SK-N-SH treated with all-trans-retinoic acid at 6 μM for 48 hours (cell line): ENCODE results near the gene PRKCZ.

Experiments used
- BACH2 ChIP-seq: fragments of 250-450 bp; sonication (Bioruptor Pico); IDR thresholded peaks from 2 replicates; pipeline ENCODE4 v1.9.0; 2021; ENCODE audit warnings: mild to moderate bottlenecking, borderline replicate concordance
- CREB5 ChIP-seq: fragments of 250-450 bp; sonication (Bioruptor Pico); IDR thresholded peaks from 2 replicates; pipeline ENCODE4 v1.5.1; 2020; ENCODE audit warnings: low read depth, mild to moderate bottlenecking, moderate library complexity
- CSDC2 ChIP-seq: fragments of 250-450 bp; sonication (Bioruptor Pico); IDR thresholded peaks from 2 replicates; pipeline ENCODE4 v1.5.0; 2020; ENCODE audit warnings: mild to moderate bottlenecking, moderate library complexity
- GLIS3 ChIP-seq: fragments of 250-450 bp; sonication (Bioruptor Pico); IDR thresholded peaks from 2 replicates; pipeline ENCODE4 v1.5.0; 2020; ENCODE audit warnings: mild to moderate bottlenecking, moderate library complexity
- POU6F1 ChIP-seq: fragments of 250-450 bp; sonication (Bioruptor Pico); IDR thresholded peaks from 2 replicates; pipeline ENCODE4 v1.8.0; 2021; ENCODE audit warnings: low read depth, mild to moderate bottlenecking, moderate library complexity, borderline replicate concordance
- ZNF8 ChIP-seq: fragments of 450-650 bp; formaldehyde crosslinking; IDR thresholded peaks from 2 replicates; pipeline ENCODE4 v1.5.0; 2020; ENCODE audit warnings: mild to moderate bottlenecking, moderate library complexity

GRCh38 chr1:2085080-2085479, 34.9 kb downstream of the PRKCZ start:
- no peak for TF ChIP-seq GLIS3 (CRISPR knock-in tag)
- no peak for TF ChIP-seq CREB5 (CRISPR knock-in tag)
- TF ChIP-seq ZNF8 (CRISPR knock-in tag): no peak
- no peak for TF ChIP-seq POU6F1 (CRISPR knock-in tag)
- no peak for TF ChIP-seq BACH2 (CRISPR knock-in tag)
- TF ChIP-seq CSDC2 (CRISPR knock-in tag): no peak
